Natural killer cell treated with Interleukin-12 subunit alpha and Interleukin-12 subunit beta and Interleukin-15 and Interleukin-18, amount 100 ng/mL, for 72 hours (primary cell): ENCODE data around the gene EGFR. TPM values are rescaled to one million over a fixed set of nuclear protein-coding genes. Genes with fewer than 3 reads are reported as not detected.

Experiments
- ATAC-seq, 2 donors: fragments of 150-1000 bp; cut with Tn5 transposase in 1 of 2; sonication (Bioruptor Pico), chemical (Tn5 transposase) in 1 of 2; 2 replicates each; pipeline ENCODE4 v1.10.0; 2021
- DNase-seq: peaks from one replicate; pipeline ENCODE4 v3.0.0; 2022; ENCODE audit warnings: low spot score
- H3K27ac Mint-ChIP-seq, 2 donors: 1 replicate in 1 of 2; 2 replicates in 1 of 2; pipeline ENCODE4 v1.8.0; 2022; ENCODE audit warnings: mixed read lengths in 2 of 2, mild to moderate bottlenecking in 1 of 2, moderate library complexity in 1 of 2
- H3K27me3 Mint-ChIP-seq, 2 donors: 1 replicate in 1 of 2; 2 replicates in 1 of 2; pipeline ENCODE4 v1.8.0; 2022; ENCODE audit warnings: mixed read lengths in 2 of 2
- H3K36me3 Mint-ChIP-seq: one replicate; pipeline ENCODE4 v1.8.0; 2022; ENCODE audit warnings: mixed read lengths
- H3K4me1 Mint-ChIP-seq, 2 donors: 1 replicate in 1 of 2; 2 replicates in 1 of 2; pipeline ENCODE4 v1.8.0; 2022; ENCODE audit warnings: low read depth in 2 of 2, mixed read lengths in 2 of 2, mild to moderate bottlenecking in 1 of 2
- H3K4me3 Mint-ChIP-seq: one replicate; pipeline ENCODE4 v1.8.0; 2022; ENCODE audit warnings: mixed read lengths
- H3K9me3 Mint-ChIP-seq: 2 replicates; pipeline ENCODE4 v1.8.0; 2022; ENCODE audit warnings: mixed read lengths
- total RNA-seq, 2 donors: library from RNA; stranded (reverse); gene quantifications; one replicate each; pipeline ENCODE4 v1.2.3, GENCODE V29; 2022

EGFR gene
- total RNA-seq, 2 donors from 2014 or later, result not detected

GRCh38 chr7:55055479-55055878, 36.7 kb downstream of the EGFR start:
- no peak for ATAC-seq
- no peak overlapping the region for H3K4me3 Mint-ChIP-seq
- no peaks in the 10 kb centered on the region for H3K36me3 Mint-ChIP-seq
- peaks cover 7 to 23% of the 10 kb centered on the region in 2 donors for H3K27me3 Mint-ChIP-seq
- H3K4me1 Mint-ChIP-seq, result peaks cover 0 to 4% of the 10 kb centered on the region in 2 donors
- no peak overlapping the region for H3K27ac Mint-ChIP-seq
- DNase-seq, result no peak
- peaks cover 4% of the 10 kb centered on the region for H3K9me3 Mint-ChIP-seq

- DNase-seq, result no peak
- Mint-ChIP-seq H3K4me1 (peaks cover 0 to 4% of the 10 kb centered on the region in 2 donors), H3K9me3 (peaks cover 4% of the 10 kb centered on the region), H3K27ac (no peak overlapping the region), H3K36me3 (no peaks in the 10 kb centered on the region), H3K4me3 (no peak overlapping the region), H3K27me3 (peaks cover 3 to 23% of the 10 kb centered on the region in 2 donors)
- no peak for ATAC-seq
These were observed 37.3 kb downstream of the EGFR start for GRCh38 chr7:55056068-55056467.

GRCh38 chr7:55056577-55057480, 38.0 kb downstream of the EGFR start:
- peaks cover 3 to 26% of the 10 kb centered on the region in 2 donors for H3K27me3 Mint-ChIP-seq
- H3K9me3 Mint-ChIP-seq, result peaks cover 4% of the 10 kb centered on the region
- H3K36me3 Mint-ChIP-seq, result no peaks in the 10 kb centered on the region
- H3K4me1 Mint-ChIP-seq, result peaks cover 0 to 4% of the 10 kb centered on the region in 2 donors
- H3K4me3 Mint-ChIP-seq, result no peak overlapping the region
- no peak overlapping the region for H3K27ac Mint-ChIP-seq
- DNase-seq (no peak), ATAC-seq (no peak)

- no peak for ATAC-seq
- no peak overlapping the region for H3K4me3 Mint-ChIP-seq
- peaks cover 4% of the 10 kb centered on the region for H3K9me3 Mint-ChIP-seq
- no peak overlapping the region for H3K27ac Mint-ChIP-seq
- H3K27me3 Mint-ChIP-seq, result peaks cover 3 to 38% of the 10 kb centered on the region in 2 donors
- H3K4me1 Mint-ChIP-seq, result peaks cover 0 to 4% of the 10 kb centered on the region in 2 donors
- DNase-seq, result no peak
- H3K36me3 Mint-ChIP-seq, result no peaks in the 10 kb centered on the region
These were observed 39.5 kb downstream of the EGFR start for GRCh38 chr7:55058314-55058713.

GRCh38 chr7:55059021-55059420, 40.2 kb downstream of the EGFR start:
- ATAC-seq (no peak), DNase-seq (no peak)
- Mint-ChIP-seq H3K9me3 (peaks cover 4% of the 10 kb centered on the region), H3K27ac (no peak overlapping the region), H3K36me3 (no peaks in the 10 kb centered on the region), H3K4me3 (no peak overlapping the region), H3K4me1 (peaks cover 0 to 4% of the 10 kb centered on the region in 2 donors), H3K27me3 (peaks cover 5 to 42% of the 10 kb centered on the region in 2 donors)

- no peaks in the 10 kb centered on the region for H3K36me3 Mint-ChIP-seq
- peaks cover 0 to 4% of the 10 kb centered on the region in 2 donors for H3K4me1 Mint-ChIP-seq
- peaks cover 4% of the 10 kb centered on the region for H3K9me3 Mint-ChIP-seq
- no peak overlapping the region for H3K27ac Mint-ChIP-seq
- ATAC-seq (no peak), DNase-seq (no peak)
- H3K27me3 Mint-ChIP-seq, result peaks cover 7 to 38% of the 10 kb centered on the region in 2 donors
- H3K4me3 Mint-ChIP-seq, result no peak overlapping the region
These were observed 41.3 kb downstream of the EGFR start for GRCh38 chr7:55060085-55060484.

GRCh38 chr7:55060636-55061022, 41.8 kb downstream of the EGFR start:
- DNase-seq (no peak), ATAC-seq (no peak)
- H3K4me1 Mint-ChIP-seq, result peaks cover 0 to 2% of the 10 kb centered on the region in 2 donors
- H3K27ac Mint-ChIP-seq, result no peak overlapping the region
- H3K27me3 Mint-ChIP-seq, result peaks cover 7 to 32% of the 10 kb centered on the region in 2 donors
- H3K36me3 Mint-ChIP-seq, result no peaks in the 10 kb centered on the region
- H3K9me3 Mint-ChIP-seq, result peaks cover 2% of the 10 kb centered on the region
- H3K4me3 Mint-ChIP-seq, result no peak overlapping the region

- peaks cover 6 to 19% of the 10 kb centered on the region in 2 donors for H3K27me3 Mint-ChIP-seq
- DNase-seq, result no peak
- ATAC-seq, result no peak
- no peak overlapping the region for H3K27ac Mint-ChIP-seq
- no peaks in the 10 kb centered on the region for H3K4me1 Mint-ChIP-seq
- no peak overlapping the region for H3K4me3 Mint-ChIP-seq
- H3K9me3 Mint-ChIP-seq, result no peaks in the 10 kb centered on the region
- no peaks in the 10 kb centered on the region for H3K36me3 Mint-ChIP-seq
These were observed 43.1 kb downstream of the EGFR start for GRCh38 chr7:55061726-55062499.

- Mint-ChIP-seq H3K27ac (no peak overlapping the region), H3K9me3 (no peaks in the 10 kb centered on the region), H3K36me3 (no peaks in the 10 kb centered on the region), H3K27me3 (peaks cover 7 to 19% of the 10 kb centered on the region in 2 donors), H3K4me1 (no peaks in the 10 kb centered on the region), H3K4me3 (no peak overlapping the region)
- ATAC-seq (no peak), DNase-seq (no peak)
These were observed 44.2 kb downstream of the EGFR start for GRCh38 chr7:55063061-55063460.

GRCh38 chr7:55063633-55064032, 44.8 kb downstream of the EGFR start:
- H3K4me1 Mint-ChIP-seq, result no peaks in the 10 kb centered on the region
- H3K4me3 Mint-ChIP-seq, result no peak overlapping the region
- no peak for DNase-seq
- no peak overlapping the region for H3K27ac Mint-ChIP-seq
- peaks cover 11 to 24% of the 10 kb centered on the region in 2 donors for H3K27me3 Mint-ChIP-seq
- ATAC-seq, result no peak
- H3K9me3 Mint-ChIP-seq, result no peaks in the 10 kb centered on the region
- H3K36me3 Mint-ChIP-seq, result no peaks in the 10 kb centered on the region

GRCh38 chr7:55065079-55065478, 46.3 kb downstream of the EGFR start:
- ATAC-seq (no peak), DNase-seq (no peak)
- H3K27me3 Mint-ChIP-seq, result peaks cover 13 to 38% of the 10 kb centered on the region in 2 donors
- H3K4me3 Mint-ChIP-seq, result no peak overlapping the region
- H3K9me3 Mint-ChIP-seq, result no peaks in the 10 kb centered on the region
- no peaks in the 10 kb centered on the region for H3K36me3 Mint-ChIP-seq
- no peak overlapping the region for H3K27ac Mint-ChIP-seq
- H3K4me1 Mint-ChIP-seq, result no peaks in the 10 kb centered on the region

- Mint-ChIP-seq H3K4me1 (no peaks in the 10 kb centered on the region), H3K27me3 (peaks cover 13 to 41% of the 10 kb centered on the region in 2 donors), H3K27ac (no peak overlapping the region), H3K36me3 (no peaks in the 10 kb centered on the region), H3K4me3 (no peak overlapping the region), H3K9me3 (no peaks in the 10 kb centered on the region)
- no peak for ATAC-seq
- no peak for DNase-seq
These were observed 46.9 kb downstream of the EGFR start for GRCh38 chr7:55065511-55066229.

GRCh38 chr7:55066524-55066923, 47.7 kb downstream of the EGFR start:
- no peaks in the 10 kb centered on the region for H3K36me3 Mint-ChIP-seq
- no peak for ATAC-seq
- H3K4me3 Mint-ChIP-seq, result no peak overlapping the region
- no peaks in the 10 kb centered on the region for H3K9me3 Mint-ChIP-seq
- no peak overlapping the region for H3K27ac Mint-ChIP-seq
- DNase-seq, result no peak
- no peaks in the 10 kb centered on the region for H3K4me1 Mint-ChIP-seq
- peaks cover 15 to 41% of the 10 kb centered on the region in 2 donors for H3K27me3 Mint-ChIP-seq
